Measurements from ENCODE around the gene TUBA4B.

Gene TUBA4B

DNA sequence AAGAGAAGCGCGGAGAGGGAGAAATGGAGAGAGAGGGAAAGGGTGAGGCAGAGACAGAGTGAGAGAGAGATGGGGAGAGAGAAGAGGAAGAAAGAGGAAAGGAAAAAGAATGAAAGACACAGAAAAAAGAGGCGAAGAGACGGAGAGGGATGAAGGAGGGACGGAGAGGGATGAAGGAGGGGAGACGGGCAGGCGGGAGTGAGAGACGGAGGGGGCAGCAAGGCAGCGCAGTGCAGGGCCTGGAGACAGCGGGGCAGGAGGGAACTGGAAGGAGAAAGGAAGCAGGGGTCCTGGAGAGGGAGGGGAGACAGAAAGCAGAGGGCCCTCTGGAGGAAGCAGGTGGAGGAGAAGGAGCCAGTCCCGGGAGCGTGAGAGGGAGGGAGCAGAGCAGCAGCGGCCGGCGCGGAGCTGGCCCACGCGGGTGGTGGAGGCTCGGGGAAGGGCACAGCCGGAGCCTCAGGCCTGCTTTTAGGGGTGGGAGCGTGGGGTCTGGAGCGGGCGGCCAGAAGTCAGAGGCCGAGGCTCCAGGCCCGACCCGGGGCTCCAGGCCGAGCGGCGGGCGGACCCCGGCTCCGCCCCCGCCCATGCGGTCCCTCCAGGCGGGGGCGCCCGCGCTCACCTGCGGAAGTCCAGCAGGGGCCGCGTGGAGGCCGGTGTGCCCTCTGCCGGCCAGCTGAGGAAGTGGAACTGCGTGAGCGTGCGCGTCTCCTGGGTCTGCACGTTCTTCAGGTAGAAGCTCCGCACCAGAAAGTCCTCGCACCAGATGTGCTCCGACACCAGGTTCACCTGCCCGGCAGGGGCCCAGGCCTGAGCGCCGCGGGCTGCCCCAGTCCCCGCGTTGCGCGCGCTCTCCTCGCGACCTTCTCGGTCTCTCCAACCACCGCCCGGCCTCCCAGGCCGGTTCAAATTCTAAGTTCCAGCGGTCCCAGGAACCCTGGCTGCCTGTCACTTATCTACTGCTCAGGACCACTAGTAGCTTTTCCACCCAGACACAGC is 41.6 kb downstream of the TUBA4B start:
- CTCF ChIA-PET: interaction anchor here (0.6 to 11.6 kb wide), 72 partner anchors 9 to 1059 kb away, joined by 3 to 297 read pairs (median 5); partner anchors contain the start of genes ABCB6, ANKZF1, ATG9A and CNPPD1
- H3K27ac ChIP-seq (ENCODE audit: extremely low read depth, low read depth, low read length): peak overlapping the region; percentile 45; the same call in 1 of the 2 replicates
- POLR2A ChIA-PET: interaction anchor here (0.7 to 3.0 kb wide), 11 partner anchors 8 to 118 kb away, joined by 3 to 18 read pairs (median 4); partner anchors contain the start of genes ANKZF1, ATG9A, CNPPD1 and DNAJB2
- H3K36me3 ChIP-seq (ENCODE audit: control insufficient read depth in 2 of 2, insufficient read depth in 1 of 2, low read length in 2 of 2): no peaks in the 10 kb centered on the region
- H3K4me1 ChIP-seq (ENCODE audit: control insufficient read depth, insufficient read depth, low read length): no peaks in the 10 kb centered on the region; the same call in 1 of the 2 replicates
- no peaks in the 10 kb centered on the region for H3K9me3 ChIP-seq (ENCODE audit: control insufficient read depth, insufficient read depth, low read depth, low read length)
- H3K4me3 ChIP-seq (ENCODE audit: low read depth, low read length): peak overlapping the region; percentile 56
- TF ChIP-seq ZNF48 (tag by site-specific recombination; IDR thresholded peaks at IDR 0.05): no peak
- no peak for TF ChIP-seq ZNF391 (tag by site-specific recombination; IDR thresholded peaks at IDR 0.05; ENCODE audit: borderline replicate concordance, low read depth)
- no peak for TF ChIP-seq ZNF404 (tag by site-specific recombination; IDR thresholded peaks at IDR 0.05)
- no peak for TF ChIP-seq ZNF707 (tag by site-specific recombination; IDR thresholded peaks at IDR 0.05)
- no peak for TF ChIP-seq OVOL3 (tag by site-specific recombination; IDR thresholded peaks at IDR 0.05)
- no peak for TF ChIP-seq ZNF621 (tag by site-specific recombination; IDR thresholded peaks at IDR 0.05)
- TF ChIP-seq, protein P1, sequence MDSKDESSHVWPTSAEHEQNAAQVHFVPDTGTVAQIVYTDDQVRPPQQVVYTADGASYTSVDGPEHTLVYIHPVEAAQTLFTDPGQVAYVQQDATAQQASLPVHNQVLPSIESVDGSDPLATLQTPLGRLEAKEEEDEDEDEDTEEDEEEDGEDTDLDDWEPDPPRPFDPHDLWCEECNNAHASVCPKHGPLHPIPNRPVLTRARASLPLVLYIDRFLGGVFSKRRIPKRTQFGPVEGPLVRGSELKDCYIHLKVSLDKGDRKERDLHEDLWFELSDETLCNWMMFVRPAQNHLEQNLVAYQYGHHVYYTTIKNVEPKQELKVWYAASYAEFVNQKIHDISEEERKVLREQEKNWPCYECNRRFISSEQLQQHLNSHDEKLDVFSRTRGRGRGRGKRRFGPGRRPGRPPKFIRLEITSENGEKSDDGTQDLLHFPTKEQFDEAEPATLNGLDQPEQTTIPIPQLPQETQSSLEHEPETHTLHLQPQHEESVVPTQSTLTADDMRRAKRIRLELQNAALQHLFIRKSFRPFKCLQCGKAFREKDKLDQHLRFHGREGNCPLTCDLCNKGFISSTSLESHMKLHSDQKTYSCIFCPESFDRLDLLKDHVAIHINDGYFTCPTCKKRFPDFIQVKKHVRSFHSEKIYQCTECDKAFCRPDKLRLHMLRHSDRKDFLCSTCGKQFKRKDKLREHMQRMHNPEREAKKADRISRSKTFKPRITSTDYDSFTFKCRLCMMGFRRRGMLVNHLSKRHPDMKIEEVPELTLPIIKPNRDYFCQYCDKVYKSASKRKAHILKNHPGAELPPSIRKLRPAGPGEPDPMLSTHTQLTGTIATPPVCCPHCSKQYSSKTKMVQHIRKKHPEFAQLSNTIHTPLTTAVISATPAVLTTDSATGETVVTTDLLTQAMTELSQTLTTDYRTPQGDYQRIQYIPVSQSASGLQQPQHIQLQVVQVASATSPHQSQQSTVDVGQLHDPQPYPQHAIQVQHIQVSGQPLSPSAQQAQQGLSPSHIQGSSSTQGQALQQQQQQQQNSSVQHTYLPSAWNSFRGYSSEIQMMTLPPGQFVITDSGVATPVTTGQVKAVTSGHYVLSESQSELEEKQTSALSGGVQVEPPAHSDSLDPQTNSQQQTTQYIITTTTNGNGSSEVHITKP (tag by site-specific recombination; IDR thresholded peaks at IDR 0.05): 0 out of 2 replicates have a peak, but pooled peaks have one; percentile 36
- no peak for TF ChIP-seq SALL2 (tag by site-specific recombination; IDR thresholded peaks at IDR 0.05; ENCODE audit: borderline replicate concordance)
- TF ChIP-seq ZNF133 (tag by site-specific recombination; IDR thresholded peaks at IDR 0.05): no peak
- TF ChIP-seq, protein P2, sequence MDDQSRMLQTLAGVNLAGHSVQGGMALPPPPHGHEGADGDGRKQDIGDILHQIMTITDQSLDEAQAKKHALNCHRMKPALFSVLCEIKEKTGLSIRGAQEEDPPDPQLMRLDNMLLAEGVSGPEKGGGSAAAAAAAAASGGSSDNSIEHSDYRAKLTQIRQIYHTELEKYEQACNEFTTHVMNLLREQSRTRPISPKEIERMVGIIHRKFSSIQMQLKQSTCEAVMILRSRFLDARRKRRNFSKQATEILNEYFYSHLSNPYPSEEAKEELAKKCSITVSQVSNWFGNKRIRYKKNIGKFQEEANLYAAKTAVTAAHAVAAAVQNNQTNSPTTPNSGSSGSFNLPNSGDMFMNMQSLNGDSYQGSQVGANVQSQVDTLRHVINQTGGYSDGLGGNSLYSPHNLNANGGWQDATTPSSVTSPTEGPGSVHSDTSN (CRISPR knock-in tag; IDR thresholded peaks at IDR 0.05): peak; percentile 62; the same call in 1 of the 2 replicates
- no peak for TF ChIP-seq ZNF324 (tag by site-specific recombination; IDR thresholded peaks at IDR 0.05)
- peak; percentile 76; the same call in 1 of the 2 replicates for TF ChIP-seq ZNF600 (tag by site-specific recombination; IDR thresholded peaks at IDR 0.05)
- TF ChIP-seq ZNF10 (tag by site-specific recombination; IDR thresholded peaks at IDR 0.05): no peak
- TF ChIP-seq, protein P3, sequence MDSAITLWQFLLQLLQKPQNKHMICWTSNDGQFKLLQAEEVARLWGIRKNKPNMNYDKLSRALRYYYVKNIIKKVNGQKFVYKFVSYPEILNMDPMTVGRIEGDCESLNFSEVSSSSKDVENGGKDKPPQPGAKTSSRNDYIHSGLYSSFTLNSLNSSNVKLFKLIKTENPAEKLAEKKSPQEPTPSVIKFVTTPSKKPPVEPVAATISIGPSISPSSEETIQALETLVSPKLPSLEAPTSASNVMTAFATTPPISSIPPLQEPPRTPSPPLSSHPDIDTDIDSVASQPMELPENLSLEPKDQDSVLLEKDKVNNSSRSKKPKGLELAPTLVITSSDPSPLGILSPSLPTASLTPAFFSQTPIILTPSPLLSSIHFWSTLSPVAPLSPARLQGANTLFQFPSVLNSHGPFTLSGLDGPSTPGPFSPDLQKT (IDR thresholded peaks at IDR 0.05; ENCODE audit: borderline replicate concordance, low read depth, low read length): no peak
- TF ChIP-seq, protein P4, sequence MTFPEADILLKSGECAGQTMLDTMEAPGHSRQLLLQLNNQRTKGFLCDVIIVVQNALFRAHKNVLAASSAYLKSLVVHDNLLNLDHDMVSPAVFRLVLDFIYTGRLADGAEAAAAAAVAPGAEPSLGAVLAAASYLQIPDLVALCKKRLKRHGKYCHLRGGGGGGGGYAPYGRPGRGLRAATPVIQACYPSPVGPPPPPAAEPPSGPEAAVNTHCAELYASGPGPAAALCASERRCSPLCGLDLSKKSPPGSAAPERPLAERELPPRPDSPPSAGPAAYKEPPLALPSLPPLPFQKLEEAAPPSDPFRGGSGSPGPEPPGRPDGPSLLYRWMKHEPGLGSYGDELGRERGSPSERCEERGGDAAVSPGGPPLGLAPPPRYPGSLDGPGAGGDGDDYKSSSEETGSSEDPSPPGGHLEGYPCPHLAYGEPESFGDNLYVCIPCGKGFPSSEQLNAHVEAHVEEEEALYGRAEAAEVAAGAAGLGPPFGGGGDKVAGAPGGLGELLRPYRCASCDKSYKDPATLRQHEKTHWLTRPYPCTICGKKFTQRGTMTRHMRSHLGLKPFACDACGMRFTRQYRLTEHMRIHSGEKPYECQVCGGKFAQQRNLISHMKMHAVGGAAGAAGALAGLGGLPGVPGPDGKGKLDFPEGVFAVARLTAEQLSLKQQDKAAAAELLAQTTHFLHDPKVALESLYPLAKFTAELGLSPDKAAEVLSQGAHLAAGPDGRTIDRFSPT (tag by site-specific recombination; IDR thresholded peaks at IDR 0.05): no peak
- TF ChIP-seq ZNF416 (tag by site-specific recombination; IDR thresholded peaks at IDR 0.05): no peak
- TF ChIP-seq IKZF3 (tag by site-specific recombination; IDR thresholded peaks at IDR 0.05): no peak
- no peak for TF ChIP-seq ZNF174 (tag by site-specific recombination; IDR thresholded peaks at IDR 0.05)
- TF ChIP-seq, protein P5, sequence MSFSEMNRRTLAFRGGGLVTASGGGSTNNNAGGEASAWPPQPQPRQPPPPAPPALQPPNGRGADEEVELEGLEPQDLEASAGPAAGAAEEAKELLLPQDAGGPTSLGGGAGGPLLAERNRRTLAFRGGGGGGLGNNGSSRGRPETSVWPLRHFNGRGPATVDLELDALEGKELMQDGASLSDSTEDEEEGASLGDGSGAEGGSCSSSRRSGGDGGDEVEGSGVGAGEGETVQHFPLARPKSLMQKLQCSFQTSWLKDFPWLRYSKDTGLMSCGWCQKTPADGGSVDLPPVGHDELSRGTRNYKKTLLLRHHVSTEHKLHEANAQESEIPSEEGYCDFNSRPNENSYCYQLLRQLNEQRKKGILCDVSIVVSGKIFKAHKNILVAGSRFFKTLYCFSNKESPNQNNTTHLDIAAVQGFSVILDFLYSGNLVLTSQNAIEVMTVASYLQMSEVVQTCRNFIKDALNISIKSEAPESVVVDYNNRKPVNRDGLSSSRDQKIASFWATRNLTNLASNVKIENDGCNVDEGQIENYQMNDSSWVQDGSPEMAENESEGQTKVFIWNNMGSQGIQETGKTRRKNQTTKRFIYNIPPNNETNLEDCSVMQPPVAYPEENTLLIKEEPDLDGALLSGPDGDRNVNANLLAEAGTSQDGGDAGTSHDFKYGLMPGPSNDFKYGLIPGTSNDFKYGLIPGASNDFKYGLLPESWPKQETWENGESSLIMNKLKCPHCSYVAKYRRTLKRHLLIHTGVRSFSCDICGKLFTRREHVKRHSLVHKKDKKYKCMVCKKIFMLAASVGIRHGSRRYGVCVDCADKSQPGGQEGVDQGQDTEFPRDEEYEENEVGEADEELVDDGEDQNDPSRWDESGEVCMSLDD (tag by site-specific recombination; IDR thresholded peaks at IDR 0.05): no peak

Measured in HEK293 (cell line).